ENCODE results near the gene CAMK2B. TPM values are rescaled to one million over a fixed set of nuclear protein-coding genes. Genes with fewer than 3 reads are reported as not detected.

CAMK2B gene
- polyA plus RNA-seq, 1 donor (not counting 4 experiments of a cell fraction or from before 2014, with no cell fraction given), result 0.25 TPM

DNA sequence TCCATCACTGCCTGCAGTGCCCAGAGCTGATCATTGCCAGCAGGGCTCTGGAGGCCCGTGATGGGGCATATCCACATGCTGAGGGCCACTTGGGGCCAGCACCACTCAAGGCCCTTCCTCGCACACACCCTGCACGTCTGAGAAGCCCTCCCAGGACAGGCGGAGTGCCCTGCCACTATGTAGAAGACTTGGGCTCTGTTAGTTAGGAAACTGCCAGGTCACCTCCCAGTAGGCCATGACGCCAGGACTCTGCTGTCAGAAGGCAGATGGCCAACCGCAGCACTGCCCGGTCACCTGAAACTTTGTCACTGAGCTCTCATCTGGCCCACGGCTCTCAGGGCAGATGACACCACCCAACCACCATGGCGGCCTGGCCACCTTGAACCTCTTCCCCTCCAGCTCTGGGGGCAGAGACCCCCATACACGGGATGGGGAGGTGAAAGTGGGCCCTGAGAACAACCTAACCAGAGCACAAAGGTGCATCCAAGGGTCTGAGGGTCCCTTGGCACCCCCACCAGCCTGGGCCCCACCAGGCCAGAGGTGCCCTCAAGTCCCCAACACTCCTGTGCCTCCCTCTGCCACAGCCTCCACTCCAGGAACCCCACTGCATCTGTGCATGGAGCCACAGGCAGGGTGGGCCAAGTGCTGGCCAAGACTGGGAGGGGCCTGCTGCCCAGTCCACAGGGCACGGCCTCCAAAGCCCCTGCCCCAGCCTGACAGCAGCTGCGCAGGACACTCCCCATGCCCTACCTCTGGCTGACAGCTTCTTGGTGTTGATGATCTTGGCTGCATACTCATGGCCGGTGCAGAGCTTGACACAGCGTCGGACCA lies 41.8 kb downstream of the CAMK2B start:
- no peak overlapping the region for H3K4me2 ChIP-seq (ENCODE audit: control insufficient read depth, extremely low read depth, insufficient read depth, low read depth, low read length)
- no peaks in the 10 kb centered on the region for H3K27me3 ChIP-seq (ENCODE audit: control insufficient read depth, extremely low read depth, insufficient read depth, low read length)
- no peaks in the 10 kb centered on the region for H3K9me1 ChIP-seq (ENCODE audit: control insufficient read depth, extremely low read depth, insufficient read depth, low read length)
- DNase-seq (ENCODE audit: low read depth, low spot score) (no peak), FAIRE-seq (no peak)
- no peaks in the 10 kb centered on the region for H4K20me1 ChIP-seq (ENCODE audit: control insufficient read depth, extremely low read depth, insufficient read depth, low read length)
- no peaks in the 10 kb centered on the region for H3K9me3 ChIP-seq (ENCODE audit: control insufficient read depth, low read depth, low read length)
- no peaks in the 10 kb centered on the region for H3K79me2 ChIP-seq (ENCODE audit: control insufficient read depth, insufficient read depth, low read length)
- no peak overlapping the region for H3K27ac ChIP-seq (ENCODE audit: control insufficient read depth, insufficient read depth, low read length)
- dilution Hi-C loops (cut with MboI; ENCODE audit: extremely low pct_ligation_motif_present, low sequenced_read_pairs), result no loop called here
- H3K4me1 ChIP-seq (ENCODE audit: control insufficient read depth, extremely low read depth, insufficient read depth, low read length), result no peaks in the 10 kb centered on the region
- TF ChIP-seq, protein P1, sequence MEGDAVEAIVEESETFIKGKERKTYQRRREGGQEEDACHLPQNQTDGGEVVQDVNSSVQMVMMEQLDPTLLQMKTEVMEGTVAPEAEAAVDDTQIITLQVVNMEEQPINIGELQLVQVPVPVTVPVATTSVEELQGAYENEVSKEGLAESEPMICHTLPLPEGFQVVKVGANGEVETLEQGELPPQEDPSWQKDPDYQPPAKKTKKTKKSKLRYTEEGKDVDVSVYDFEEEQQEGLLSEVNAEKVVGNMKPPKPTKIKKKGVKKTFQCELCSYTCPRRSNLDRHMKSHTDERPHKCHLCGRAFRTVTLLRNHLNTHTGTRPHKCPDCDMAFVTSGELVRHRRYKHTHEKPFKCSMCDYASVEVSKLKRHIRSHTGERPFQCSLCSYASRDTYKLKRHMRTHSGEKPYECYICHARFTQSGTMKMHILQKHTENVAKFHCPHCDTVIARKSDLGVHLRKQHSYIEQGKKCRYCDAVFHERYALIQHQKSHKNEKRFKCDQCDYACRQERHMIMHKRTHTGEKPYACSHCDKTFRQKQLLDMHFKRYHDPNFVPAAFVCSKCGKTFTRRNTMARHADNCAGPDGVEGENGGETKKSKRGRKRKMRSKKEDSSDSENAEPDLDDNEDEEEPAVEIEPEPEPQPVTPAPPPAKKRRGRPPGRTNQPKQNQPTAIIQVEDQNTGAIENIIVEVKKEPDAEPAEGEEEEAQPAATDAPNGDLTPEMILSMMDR (optimal IDR thresholded peaks at IDR 0.05 in 1 of 3, IDR thresholded peaks at IDR 0.05 in 1 of 3, conservative IDR thresholded peaks at IDR 0.05 in 1 of 3; ENCODE audit: extremely low read depth in 1 of 3, insufficient read depth in 2 of 3, low read length in 3 of 3), result no peak
- TF ChIP-seq EZH2 (IDR thresholded peaks at IDR 0.05; ENCODE audit: low read length), result no peak
- H3K9ac ChIP-seq (ENCODE audit: control insufficient read depth, extremely low read depth, insufficient read depth, low read length), result no peak overlapping the region
- no peak overlapping the region for H3K4me3 ChIP-seq (ENCODE audit: control insufficient read depth in 2 of 3, extremely low read depth in 1 of 3, insufficient read depth in 2 of 3, low read depth in 1 of 3, low read length in 3 of 3)
- H3K36me3 ChIP-seq (ENCODE audit: control insufficient read depth in 2 of 2, extremely low read depth in 1 of 2, insufficient read depth in 2 of 2, low read length in 2 of 2), result no peaks in the 10 kb centered on the region
- H2AFZ ChIP-seq (ENCODE audit: control insufficient read depth, low read length), result no peak overlapping the region

DNA sequence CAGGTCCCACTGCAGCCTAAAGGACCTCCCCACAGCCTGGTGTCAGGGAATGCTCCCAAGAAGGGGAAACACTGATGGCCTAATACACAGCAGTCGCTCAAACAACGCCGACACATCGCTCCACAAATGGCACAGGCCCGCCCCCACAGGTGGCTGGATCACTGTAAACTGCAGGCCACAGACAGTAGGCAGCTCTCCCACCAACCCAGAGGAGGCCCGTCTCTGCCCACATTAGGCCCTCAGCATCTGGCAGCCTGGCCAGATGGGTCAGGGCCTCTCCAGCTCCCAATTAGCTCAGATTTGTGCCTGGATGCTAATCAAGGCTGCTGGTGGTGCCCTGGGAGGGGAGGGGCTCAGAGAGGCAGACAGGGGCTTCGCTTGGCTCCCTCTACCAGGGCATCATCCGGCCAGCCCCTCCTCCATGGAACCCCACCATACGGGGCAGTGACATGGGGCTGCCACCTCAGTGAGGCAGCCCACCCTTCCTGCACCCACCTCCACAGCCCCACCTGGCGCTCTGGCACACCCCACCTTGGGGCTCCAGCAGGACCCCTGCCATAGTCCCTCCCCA lies 42.7 kb downstream of the CAMK2B start:
- DNase-seq (ENCODE audit: low read depth, low spot score) (no peak), FAIRE-seq (no peak)
- dilution Hi-C loops (cut with MboI; ENCODE audit: extremely low pct_ligation_motif_present, low sequenced_read_pairs), result no loop called here
- H3K9ac ChIP-seq (ENCODE audit: control insufficient read depth, extremely low read depth, insufficient read depth, low read length), result no peak overlapping the region
- no peak overlapping the region for H3K27ac ChIP-seq (ENCODE audit: control insufficient read depth, insufficient read depth, low read length)
- H3K9me3 ChIP-seq (ENCODE audit: control insufficient read depth, low read depth, low read length), result no peaks in the 10 kb centered on the region
- H3K79me2 ChIP-seq (ENCODE audit: control insufficient read depth, insufficient read depth, low read length), result no peaks in the 10 kb centered on the region
- H3K9me1 ChIP-seq (ENCODE audit: control insufficient read depth, extremely low read depth, insufficient read depth, low read length), result no peaks in the 10 kb centered on the region
- no peaks in the 10 kb centered on the region for H3K36me3 ChIP-seq (ENCODE audit: control insufficient read depth in 2 of 2, extremely low read depth in 1 of 2, insufficient read depth in 2 of 2, low read length in 2 of 2)
- H3K27me3 ChIP-seq (ENCODE audit: control insufficient read depth, extremely low read depth, insufficient read depth, low read length), result no peaks in the 10 kb centered on the region
- H4K20me1 ChIP-seq (ENCODE audit: control insufficient read depth, extremely low read depth, insufficient read depth, low read length), result no peaks in the 10 kb centered on the region
- H3K4me2 ChIP-seq (ENCODE audit: control insufficient read depth, extremely low read depth, insufficient read depth, low read depth, low read length), result no peak overlapping the region
- H3K4me1 ChIP-seq (ENCODE audit: control insufficient read depth, extremely low read depth, insufficient read depth, low read length), result no peaks in the 10 kb centered on the region
- H3K4me3 ChIP-seq (ENCODE audit: control insufficient read depth in 2 of 3, extremely low read depth in 1 of 3, insufficient read depth in 2 of 3, low read depth in 1 of 3, low read length in 3 of 3), result no peak overlapping the region
- no peak for TF ChIP-seq EZH2 (IDR thresholded peaks at IDR 0.05; ENCODE audit: low read length)
- TF ChIP-seq, protein P1 (optimal IDR thresholded peaks at IDR 0.05 in 1 of 3, IDR thresholded peaks at IDR 0.05 in 1 of 3, conservative IDR thresholded peaks at IDR 0.05 in 1 of 3; ENCODE audit: extremely low read depth in 1 of 3, insufficient read depth in 2 of 3, low read length in 3 of 3), result no peak
- H2AFZ ChIP-seq (ENCODE audit: control insufficient read depth, low read length), result no peak overlapping the region
